Cardiac fibroblast (primary cell): ENCODE results near the gene CTXN3.

Source experiments
- DNase-seq, 2 donors: peaks; one replicate each; pipeline versions ENCODE4 v3.0.0 to v3.0.0-alpha.2; 2010; ENCODE audit warnings: low read depth in 2 of 2
- H3K4me3 ChIP-seq, 2 donors: replicated peaks in 1 of 2; 1 replicate in 1 of 2; 2 replicates in 1 of 2; pipeline ENCODE4 v1.5.1; 2011; ENCODE audit warnings: low read depth in 2 of 2, low read length in 2 of 2, mild to moderate bottlenecking in 2 of 2, moderate library complexity in 1 of 2
- TF ChIP-seq, protein P1 (sequence below): IDR thresholded peaks from one replicate; pipeline ENCODE4 v1.5.1; 2011; ENCODE audit warnings: low read depth, mild to moderate bottlenecking, low read length, inconsistent platforms

CTXN3 gene

GRCh38 chr5:127660047-127660733 is 11.3 kb downstream of the CTXN3 start:
- TF ChIP-seq, protein P1, sequence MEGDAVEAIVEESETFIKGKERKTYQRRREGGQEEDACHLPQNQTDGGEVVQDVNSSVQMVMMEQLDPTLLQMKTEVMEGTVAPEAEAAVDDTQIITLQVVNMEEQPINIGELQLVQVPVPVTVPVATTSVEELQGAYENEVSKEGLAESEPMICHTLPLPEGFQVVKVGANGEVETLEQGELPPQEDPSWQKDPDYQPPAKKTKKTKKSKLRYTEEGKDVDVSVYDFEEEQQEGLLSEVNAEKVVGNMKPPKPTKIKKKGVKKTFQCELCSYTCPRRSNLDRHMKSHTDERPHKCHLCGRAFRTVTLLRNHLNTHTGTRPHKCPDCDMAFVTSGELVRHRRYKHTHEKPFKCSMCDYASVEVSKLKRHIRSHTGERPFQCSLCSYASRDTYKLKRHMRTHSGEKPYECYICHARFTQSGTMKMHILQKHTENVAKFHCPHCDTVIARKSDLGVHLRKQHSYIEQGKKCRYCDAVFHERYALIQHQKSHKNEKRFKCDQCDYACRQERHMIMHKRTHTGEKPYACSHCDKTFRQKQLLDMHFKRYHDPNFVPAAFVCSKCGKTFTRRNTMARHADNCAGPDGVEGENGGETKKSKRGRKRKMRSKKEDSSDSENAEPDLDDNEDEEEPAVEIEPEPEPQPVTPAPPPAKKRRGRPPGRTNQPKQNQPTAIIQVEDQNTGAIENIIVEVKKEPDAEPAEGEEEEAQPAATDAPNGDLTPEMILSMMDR = no peak

GRCh38 chr5:127664093-127664492 is 15.2 kb downstream of the CTXN3 start:
- TF ChIP-seq, protein P1 = no peak
- DNase-seq = no peak
- H3K4me3 ChIP-seq = no peak overlapping the region

More at GRCh38 chr5:127660047-127660733, 11.3 kb downstream of the CTXN3 start:
- H3K4me3 ChIP-seq = no peak overlapping the region
- DNase-seq = no peak

GRCh38 chr5:127665641-127666040 is 16.8 kb downstream of the CTXN3 start:
- TF ChIP-seq, protein P1 = no peak
- peak in 1 of 2 donors; percentile 44 for DNase-seq
- H3K4me3 ChIP-seq = no peak overlapping the region

- DNase-seq = peak in 1 of 2 donors; percentile 33
- TF ChIP-seq, protein P1 = no peak
Measured at GRCh38 chr5:127666043-127666716, 17.3 kb downstream of the CTXN3 start.

DNA sequence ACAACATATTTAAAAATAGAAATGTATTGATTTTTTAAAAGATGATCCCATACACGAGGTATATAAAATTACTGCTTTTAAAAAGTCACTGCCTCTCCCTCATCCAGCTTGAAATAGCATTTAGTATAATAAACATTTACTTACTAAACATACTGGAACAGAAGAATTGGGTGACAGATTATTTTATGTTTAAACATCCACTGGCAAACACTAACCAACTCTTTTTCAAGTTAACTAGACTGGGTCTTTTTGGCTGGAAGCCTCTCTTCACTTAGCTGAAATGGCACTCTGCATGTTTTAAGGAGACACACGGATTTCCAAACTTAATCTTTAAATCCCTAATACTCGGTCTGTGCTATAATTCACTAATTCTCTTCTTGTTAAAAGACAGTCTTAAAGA is 19.0 kb downstream of the CTXN3 start:
- H3K4me3 ChIP-seq = no peak overlapping the region
- TF ChIP-seq, protein P1 = no peak
- DNase-seq = no peak

More at GRCh38 chr5:127666043-127666716, 17.3 kb downstream of the CTXN3 start:
- H3K4me3 ChIP-seq = no peak overlapping the region

DNA sequence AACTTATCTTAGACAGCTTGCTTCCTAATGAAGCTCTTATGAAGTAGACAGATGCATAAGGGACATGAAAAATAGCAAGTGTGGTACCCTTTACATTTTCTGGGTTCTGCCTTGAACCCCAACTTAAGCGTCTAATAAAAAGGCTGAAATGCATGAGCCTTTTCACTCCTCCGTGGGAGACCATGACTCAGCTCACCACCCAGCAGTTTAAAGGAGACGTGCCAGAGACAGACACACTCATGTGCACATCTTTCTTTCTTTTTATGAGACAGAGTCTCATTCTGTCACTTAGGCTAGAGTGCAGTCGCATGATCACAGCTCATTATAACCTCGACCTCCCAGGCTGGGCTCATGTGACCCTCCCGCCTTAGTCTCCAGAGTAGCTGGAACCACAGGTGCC is 22.3 kb downstream of the CTXN3 start:
- no peak overlapping the region for H3K4me3 ChIP-seq
- TF ChIP-seq, protein P1 = no peak
- DNase-seq = no peak
